Measurements from ENCODE around the gene ACOT7. TPM values are rescaled to one million over a fixed set of nuclear protein-coding genes. Genes with fewer than 3 reads are reported as not detected.

ACOT7 gene, protein sequence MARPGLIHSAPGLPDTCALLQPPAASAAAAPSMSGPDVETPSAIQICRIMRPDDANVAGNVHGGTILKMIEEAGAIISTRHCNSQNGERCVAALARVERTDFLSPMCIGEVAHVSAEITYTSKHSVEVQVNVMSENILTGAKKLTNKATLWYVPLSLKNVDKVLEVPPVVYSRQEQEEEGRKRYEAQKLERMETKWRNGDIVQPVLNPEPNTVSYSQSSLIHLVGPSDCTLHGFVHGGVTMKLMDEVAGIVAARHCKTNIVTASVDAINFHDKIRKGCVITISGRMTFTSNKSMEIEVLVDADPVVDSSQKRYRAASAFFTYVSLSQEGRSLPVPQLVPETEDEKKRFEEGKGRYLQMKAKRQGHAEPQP
- total RNA-seq, result 10 to 100 TPM in 1 of 2 donors, 1 to 10 TPM in 1; 6.6 to 10.7 TPM

DNA sequence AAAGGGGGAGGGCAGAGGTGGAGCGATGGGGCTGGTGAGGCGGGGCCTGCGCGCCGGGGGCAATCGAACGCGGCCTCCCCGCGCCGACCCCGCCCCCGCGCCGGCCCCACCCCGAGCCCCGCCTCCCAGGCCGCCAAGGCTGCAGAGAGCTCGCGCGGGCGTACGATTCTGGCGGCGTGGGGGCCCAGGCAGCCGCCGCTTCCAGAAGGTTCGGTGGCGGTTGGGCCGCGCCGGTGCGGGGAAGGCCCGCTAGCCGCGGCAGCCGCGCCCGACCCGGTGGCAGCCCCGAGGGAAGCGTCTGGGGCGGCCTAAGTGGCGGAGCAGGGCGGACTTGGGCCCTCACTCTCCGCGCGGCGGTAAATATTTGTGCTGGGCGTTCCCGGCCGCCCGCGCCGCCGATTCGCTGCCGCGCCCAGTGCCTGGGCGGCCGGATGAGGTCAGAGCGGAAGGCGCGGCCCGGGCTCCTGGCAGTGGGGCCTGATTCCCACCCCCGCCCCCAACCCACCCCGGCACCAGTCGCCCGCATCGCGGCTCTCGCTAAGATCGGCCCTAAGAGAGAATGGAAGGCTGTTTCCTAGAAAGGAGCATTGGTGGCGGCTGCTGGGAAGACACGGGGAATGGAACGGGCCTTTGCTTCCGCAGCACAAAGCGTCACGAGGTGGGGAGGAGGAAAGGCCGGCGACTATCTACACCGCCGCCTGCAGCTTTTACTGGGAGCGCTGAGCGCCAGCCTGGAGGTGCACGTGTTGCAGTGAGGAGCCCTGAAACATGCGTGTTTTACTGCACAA is at the start of gene ACOT7:
TSS of gene ACOT7 (minus strand) at position 368 of the 788 bp plus-strand sequence. CDS start 368 bp downstream, outside the sequence.
- peak within 1 kb of the TSS; percentile 55 to 66 for H3K4me3 ChIP-seq
- DNase-seq (ENCODE audit: low spot score), result peak; percentile 85
- TF ChIP-seq, protein P1, sequence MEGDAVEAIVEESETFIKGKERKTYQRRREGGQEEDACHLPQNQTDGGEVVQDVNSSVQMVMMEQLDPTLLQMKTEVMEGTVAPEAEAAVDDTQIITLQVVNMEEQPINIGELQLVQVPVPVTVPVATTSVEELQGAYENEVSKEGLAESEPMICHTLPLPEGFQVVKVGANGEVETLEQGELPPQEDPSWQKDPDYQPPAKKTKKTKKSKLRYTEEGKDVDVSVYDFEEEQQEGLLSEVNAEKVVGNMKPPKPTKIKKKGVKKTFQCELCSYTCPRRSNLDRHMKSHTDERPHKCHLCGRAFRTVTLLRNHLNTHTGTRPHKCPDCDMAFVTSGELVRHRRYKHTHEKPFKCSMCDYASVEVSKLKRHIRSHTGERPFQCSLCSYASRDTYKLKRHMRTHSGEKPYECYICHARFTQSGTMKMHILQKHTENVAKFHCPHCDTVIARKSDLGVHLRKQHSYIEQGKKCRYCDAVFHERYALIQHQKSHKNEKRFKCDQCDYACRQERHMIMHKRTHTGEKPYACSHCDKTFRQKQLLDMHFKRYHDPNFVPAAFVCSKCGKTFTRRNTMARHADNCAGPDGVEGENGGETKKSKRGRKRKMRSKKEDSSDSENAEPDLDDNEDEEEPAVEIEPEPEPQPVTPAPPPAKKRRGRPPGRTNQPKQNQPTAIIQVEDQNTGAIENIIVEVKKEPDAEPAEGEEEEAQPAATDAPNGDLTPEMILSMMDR (IDR thresholded peaks at IDR 0.05), result peak; percentile 12 to 57
- peaks cover 0 to 18% of the 10 kb centered on the region in 2 donors for H3K4me1 ChIP-seq
- no peaks in the 10 kb centered on the region for H3K27me3 ChIP-seq
- peak within 1 kb of the TSS; percentile 96 to 98 for H3K27ac ChIP-seq
- no peaks in the 10 kb centered on the region for H3K9me3 ChIP-seq
- no peaks in the 10 kb centered on the region for H3K36me3 ChIP-seq

DNA sequence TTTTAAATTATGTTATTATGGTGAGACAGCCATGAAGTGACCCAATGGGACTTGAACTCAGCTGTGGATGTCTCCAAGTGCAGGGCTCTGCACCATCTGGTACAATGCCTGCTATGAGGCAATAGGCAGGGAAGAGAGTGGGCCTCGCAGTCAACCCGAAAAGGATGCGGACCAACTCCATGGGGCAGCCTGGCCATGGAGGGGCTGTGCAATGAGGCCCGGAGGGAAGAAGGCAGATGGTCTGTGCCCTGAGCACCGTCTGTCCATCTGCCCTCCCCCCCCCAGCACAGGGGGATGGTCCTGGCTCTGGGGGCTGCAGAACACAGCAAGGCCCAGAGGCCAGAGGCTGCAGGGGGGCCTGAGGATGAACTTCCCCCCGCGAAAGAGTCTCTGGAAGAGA is 48.0 kb upstream of the ACOT7 start:
- Histone ChIP-seq H3K4me3 (no peak overlapping the region), H3K4me1 (peaks cover 0 to 9% of the 10 kb centered on the region in 2 donors), H3K9me3 (no peaks in the 10 kb centered on the region), H3K36me3 (no peaks in the 10 kb centered on the region), H3K27ac (no peak overlapping the region), H3K27me3 (peaks cover 3 to 11% of the 10 kb centered on the region in 2 donors)
- TF ChIP-seq, protein P1 (IDR thresholded peaks at IDR 0.05), result no peak
- no peak for DNase-seq (ENCODE audit: low spot score)

DNA sequence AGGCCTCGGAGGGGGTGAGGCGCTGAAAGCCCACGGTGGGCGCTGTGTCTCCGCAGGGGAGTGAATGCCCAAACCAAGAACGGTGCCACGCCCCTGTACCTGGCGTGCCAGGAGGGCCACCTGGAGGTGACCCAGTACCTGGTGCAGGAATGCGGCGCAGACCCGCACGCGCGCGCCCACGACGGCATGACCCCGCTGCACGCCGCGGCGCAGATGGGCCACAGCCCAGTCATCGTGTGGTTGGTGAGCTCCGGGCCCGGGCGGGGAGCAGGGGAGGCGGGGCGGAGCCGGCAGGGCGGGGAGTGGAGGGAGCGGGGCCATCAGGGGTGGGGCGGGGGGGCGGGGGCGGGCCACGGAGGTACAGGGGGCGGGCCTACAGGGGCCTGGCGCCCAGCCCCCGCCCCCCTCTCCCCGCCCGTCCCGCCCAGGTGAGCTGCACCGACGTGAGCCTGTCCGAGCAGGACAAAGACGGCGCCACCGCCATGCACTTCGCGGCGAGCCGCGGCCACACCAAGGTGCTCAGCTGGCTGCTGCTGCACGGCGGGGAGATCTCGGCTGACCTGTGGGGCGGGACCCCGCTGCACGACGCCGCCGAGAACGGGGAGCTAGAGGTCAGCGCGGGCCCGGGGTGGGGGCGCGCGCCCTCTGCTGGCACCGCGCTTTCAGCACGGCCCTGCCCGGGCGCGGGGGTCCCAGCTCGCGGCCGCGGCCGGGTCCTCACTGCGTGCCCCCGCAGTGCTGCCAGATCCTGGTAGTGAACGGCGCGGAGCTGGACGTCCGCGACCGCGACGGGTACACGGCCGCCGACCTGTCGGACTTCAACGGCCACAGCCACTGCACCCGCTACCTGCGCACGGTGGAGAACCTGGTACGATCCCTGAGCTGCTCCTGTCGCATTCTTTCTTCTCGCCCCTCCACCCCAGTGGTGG is 46.9 kb upstream of the ACOT7 start:
- DNase-seq (ENCODE audit: low spot score), result no peak
- no peaks in the 10 kb centered on the region for H3K9me3 ChIP-seq
- peaks cover 0 to 9% of the 10 kb centered on the region in 2 donors for H3K4me1 ChIP-seq
- peaks cover 3 to 11% of the 10 kb centered on the region in 2 donors for H3K27me3 ChIP-seq
- H3K4me3 ChIP-seq, result peak overlapping the region in 1 of 2 donors; percentile 30
- TF ChIP-seq, protein P1 (IDR thresholded peaks at IDR 0.05), result peak; percentile 23 to 52
- H3K27ac ChIP-seq, result no peak overlapping the region
- no peaks in the 10 kb centered on the region for H3K36me3 ChIP-seq

DNA sequence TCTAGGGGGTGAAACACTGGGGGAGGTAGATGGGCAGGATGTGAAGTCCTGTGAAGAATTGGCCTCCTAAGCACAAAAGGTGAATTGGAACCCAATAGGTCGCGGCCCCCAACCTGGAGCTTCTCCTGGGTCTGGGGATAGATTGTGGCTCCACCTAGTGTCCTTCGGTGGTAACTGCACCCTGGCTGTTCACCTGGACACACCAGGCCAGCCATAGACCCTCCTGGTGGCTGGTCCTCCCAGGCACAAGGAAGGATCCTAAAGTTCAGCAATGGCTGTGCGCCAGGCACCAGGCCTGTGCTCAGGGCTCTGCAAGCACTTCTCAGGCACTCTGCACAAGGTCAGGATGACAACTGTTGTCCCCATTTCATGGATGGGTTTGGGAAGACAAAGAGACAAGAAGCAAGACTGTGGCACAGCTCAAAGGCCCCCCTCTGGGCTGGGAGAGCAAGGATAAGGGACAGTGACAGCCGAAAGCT is 44.5 kb upstream of the ACOT7 start:
- peak; percentile 67 for DNase-seq (ENCODE audit: low spot score)
- Histone ChIP-seq H3K27me3 (peaks cover 3 to 11% of the 10 kb centered on the region in 2 donors), H3K4me1 (peaks cover 0 to 9% of the 10 kb centered on the region in 2 donors), H3K27ac (no peak overlapping the region), H3K4me3 (no peak overlapping the region), H3K9me3 (no peaks in the 10 kb centered on the region), H3K36me3 (no peaks in the 10 kb centered on the region)
- TF ChIP-seq, protein P1 (IDR thresholded peaks at IDR 0.05), result peak; percentile 96 to 97
